HCT116 (cell line): ENCODE data around the gene OBSCN. TPM values are rescaled to one million over a fixed set of nuclear protein-coding genes. Genes with fewer than 3 reads are reported as not detected.

Experiments used
- ATAC-seq: fragments of 200-7000 bp; cut with Tn5 transposase; 2 replicates; pipeline ENCODE4 v1.9.1; 2020; ENCODE audit warnings: mild to moderate bottlenecking, moderate library complexity
- BruUV-seq: library from RNA; stranded (reverse); fragments of 400-500 nt; replicated peaks from 2 replicates; lab custom pipeline; 2021; lab: Mats Ljungman, UMichigan
- CTCF ChIA-PET: fragments of 300-600 bp; sonication (Branson Sonifier 250); formaldehyde crosslinking; loops from one replicate; lab custom pipeline; 2021; ENCODE audit warnings: antibody characterized with exemption; lab: Charles Lee
- POLR2A ChIA-PET: fragments of 300-600, 350-600 bp; sonication (Branson Sonifier 250); formaldehyde crosslinking; loops from one replicate; lab custom pipeline; 2021; ENCODE audit warnings: antibody characterized with exemption; lab: Charles Lee
- RAD21 ChIA-PET, 2 experiments: fragments of 300-600 bp; sonication (Branson Sonifier 250); formaldehyde crosslinking; loops; one replicate each; lab custom pipeline; 2023; ENCODE audit warnings: low total read pairs in 2 of 2; ENCODE audit not compliant: uncharacterized antibody in 2 of 2, unreplicated experiment in 2 of 2, low non-redundant PET in 1 of 2; lab: Charles Lee
- DNase-seq: peaks from one replicate; pipeline ENCODE4 v3.0.0-alpha.2; 2010; ENCODE audit warnings: low read depth, low spot score
- H2AFZ ChIP-seq: fragments of 200-600 bp; shearing (Covaris generic), sonication (generic); 2 replicates; pipeline ENCODE4 v1.6.1; 2017; ENCODE audit warnings: low read depth, mixed run types, mixed read lengths, antibody characterized with exemption, low read length; ENCODE audit not compliant: poor library complexity, severe bottlenecking
- H3K27ac ChIP-seq: 2 replicates; pipeline ENCODE4 v1.5.1; 2012; ENCODE audit warnings: low read depth, low read length
- H3K27me3 ChIP-seq: fragments of 200-600 bp; sonication (generic); 2 replicates; pipeline ENCODE4 v1.6.1; 2016; ENCODE audit warnings: mixed run types, low read length, mixed read lengths; ENCODE audit not compliant: insufficient read depth
- H3K36me3 ChIP-seq, 2 experiments: fragments of 200-500 bp in 1 of 2; fragments of 200-600 bp in 1 of 2; sonication (Bioruptor generic) in 1 of 2; sonication (generic) in 1 of 2; 2 replicates each; pipeline versions ENCODE4 v1.5.1 to v1.6.1; 2014 to 2016; ENCODE audit warnings: low read length in 2 of 2, inconsistent platforms in 1 of 2, mixed read lengths in 1 of 2, mixed run types in 1 of 2; ENCODE audit not compliant: insufficient read depth in 2 of 2, control insufficient read depth in 1 of 2
- H3K4me1 ChIP-seq, 2 experiments: fragments of 200-600 bp in 1 of 2; sonication (generic) in 1 of 2; 2 replicates each; pipeline versions ENCODE4 v1.5.1 to v1.6.1; 2012 to 2017; ENCODE audit warnings: low read length in 2 of 2, inconsistent platforms in 1 of 2, mild to moderate bottlenecking in 1 of 2, mixed read lengths in 1 of 2, mixed run types in 1 of 2, moderate library complexity in 1 of 2; ENCODE audit not compliant: insufficient read depth in 2 of 2, control insufficient read depth in 1 of 2
- H3K4me2 ChIP-seq: fragments of 200-600 bp; sonication (generic); 2 replicates; pipeline ENCODE4 v1.6.1; 2017; ENCODE audit warnings: mixed run types, low read length, mixed read lengths
- H3K4me3 ChIP-seq, 2 experiments: fragments of 200-600 bp in 1 of 2; sonication (generic) in 1 of 2; replicated peaks in 1 of 2; 2 replicates each; pipeline ENCODE4 v1.5.1; 2011 to 2016; ENCODE audit warnings: low read length in 2 of 2, control low read depth in 1 of 2, low read depth in 1 of 2, mild to moderate bottlenecking in 1 of 2, mixed read lengths in 1 of 2, mixed run types in 1 of 2
- H3K79me2 ChIP-seq: fragments of 200-600 bp; sonication (generic); 2 replicates; pipeline ENCODE4 v1.6.1; 2017; ENCODE audit warnings: mild to moderate bottlenecking, mixed run types, low read length, moderate library complexity, mixed read lengths; ENCODE audit not compliant: insufficient read depth
- H3K9ac ChIP-seq: fragments of 200-600 bp; sonication (generic); 2 replicates; pipeline ENCODE4 v1.6.1; 2016; ENCODE audit warnings: low read length, mixed read lengths
- H3K9me2 ChIP-seq: fragments of 200-600 bp; sonication (generic), shearing (Covaris generic); 2 replicates; pipeline ENCODE4 v1.6.1; 2017; ENCODE audit warnings: mixed run types, mild to moderate bottlenecking, moderate library complexity; ENCODE audit not compliant: insufficient read depth
- H3K9me3 ChIP-seq, 2 experiments: fragments of 200-500 bp in 1 of 2; fragments of 200-600 bp in 1 of 2; sonication (Bioruptor generic) in 1 of 2; sonication (generic) in 1 of 2; 2 replicates each; pipeline ENCODE4 v1.6.1; 2014 to 2017; ENCODE audit warnings: low read length in 2 of 2, mixed read lengths in 2 of 2, inconsistent platforms in 1 of 2, low read depth in 1 of 2, mild to moderate bottlenecking in 1 of 2, mixed run types in 1 of 2, moderate library complexity in 1 of 2; ENCODE audit not compliant: control insufficient read depth in 1 of 2, insufficient read depth in 1 of 2
- H4K20me1 ChIP-seq: fragments of 200-600 bp; sonication (generic), shearing (Covaris generic); 2 replicates; pipeline ENCODE4 v1.6.1; 2017; ENCODE audit warnings: mixed run types, mild to moderate bottlenecking, moderate library complexity; ENCODE audit not compliant: insufficient read depth
- CBX3 ChIP-seq: IDR thresholded peaks from 2 replicates; pipeline ENCODE4 v1.6.1; 2012; ENCODE audit warnings: low read depth
- CEBPB ChIP-seq: IDR thresholded peaks from 2 replicates; pipeline ENCODE4 v1.6.1; 2012; ENCODE audit warnings: low read depth
- EGR1 ChIP-seq: IDR thresholded peaks from 2 replicates; pipeline ENCODE4 v1.6.1; 2012; ENCODE audit warnings: low read depth
- ELF1 ChIP-seq: IDR thresholded peaks from 2 replicates; pipeline ENCODE4 v1.6.1; 2012; ENCODE audit warnings: low read depth, borderline replicate concordance
- EZH2 ChIP-seq: fragments of 200-600 bp; sonication (generic); IDR thresholded peaks from 2 replicates; pipeline ENCODE4 v1.6.1; 2017; ENCODE audit warnings: antibody characterized with exemption, mixed run types
- EZH2phosphoT487 ChIP-seq: fragments of 200-600 bp; IDR thresholded peaks from 2 replicates; pipeline ENCODE4 v1.6.1; 2018; ENCODE audit warnings: antibody characterized with exemption, borderline replicate concordance
- FOSL1 ChIP-seq: IDR thresholded peaks from 2 replicates; pipeline ENCODE4 v1.6.1; 2012; ENCODE audit warnings: low read depth
- JUND ChIP-seq: IDR thresholded peaks from 2 replicates; pipeline ENCODE4 v1.6.1; 2012
- POLR2A ChIP-seq: IDR thresholded peaks from 2 replicates; pipeline ENCODE4 v1.7.0; 2011; ENCODE audit warnings: borderline replicate concordance; ENCODE audit not compliant: insufficient read depth, insufficient read length; ENCODE audit errors: extremely low read depth
- SIN3A ChIP-seq: IDR thresholded peaks from 2 replicates; pipeline ENCODE4 v1.6.1; 2012; ENCODE audit warnings: low read depth
- SRF ChIP-seq: IDR thresholded peaks from 2 replicates; pipeline ENCODE4 v1.6.1; 2012; ENCODE audit warnings: low read depth
- TCF7L2 ChIP-seq: IDR thresholded peaks from 2 replicates; pipeline ENCODE4 v1.7.0; 2011; ENCODE audit warnings: borderline replicate concordance, inconsistent platforms; ENCODE audit not compliant: insufficient read depth, insufficient read length; ENCODE audit errors: extremely low read depth
- intact Hi-C: fragments of 100-400 bp; cut with micrococcal nuclease; formaldehyde crosslinking; loops from 2 replicates; pipeline ENCODE4 v1.10.0; 2022
- total RNA-seq: library from RNA; stranded (reverse); gene quantifications from one replicate; pipeline ENCODE4 v1.2.1, GENCODE V29; 2021; ENCODE audit not compliant: unreplicated experiment
- TF ChIP-seq, protein P1 (sequence below), 3 experiments: fragments of 200-600 bp in 1 of 3; sonication (generic) in 1 of 3; IDR thresholded peaks in 2 of 3; conservative IDR thresholded peaks in 1 of 3; 2 replicates each; pipeline ENCODE4 v1.5.1; 2012 to 2017; ENCODE audit warnings: low read depth in 2 of 3, low read length in 2 of 3, antibody characterized with exemption in 1 of 3, borderline replicate concordance in 1 of 3, control low read depth in 1 of 3, mild to moderate bottlenecking in 1 of 3, mixed read lengths in 1 of 3, mixed run types in 1 of 3, moderate library complexity in 1 of 3; ENCODE audit not compliant: insufficient read depth in 1 of 3
- TF ChIP-seq, protein P2 (sequence below): IDR thresholded peaks from 2 replicates; pipeline ENCODE4 v1.6.1; 2011; ENCODE audit warnings: mild to moderate bottlenecking, low read length, moderate library complexity; ENCODE audit not compliant: insufficient replicate concordance; ENCODE audit errors: extremely low read depth
- TF ChIP-seq, protein P3 (sequence below): IDR thresholded peaks from 2 replicates; pipeline ENCODE4 v1.6.1; 2012

Gene OBSCN
- total RNA-seq, 1 experiment from 2014 or later = 16.6 TPM

DNA sequence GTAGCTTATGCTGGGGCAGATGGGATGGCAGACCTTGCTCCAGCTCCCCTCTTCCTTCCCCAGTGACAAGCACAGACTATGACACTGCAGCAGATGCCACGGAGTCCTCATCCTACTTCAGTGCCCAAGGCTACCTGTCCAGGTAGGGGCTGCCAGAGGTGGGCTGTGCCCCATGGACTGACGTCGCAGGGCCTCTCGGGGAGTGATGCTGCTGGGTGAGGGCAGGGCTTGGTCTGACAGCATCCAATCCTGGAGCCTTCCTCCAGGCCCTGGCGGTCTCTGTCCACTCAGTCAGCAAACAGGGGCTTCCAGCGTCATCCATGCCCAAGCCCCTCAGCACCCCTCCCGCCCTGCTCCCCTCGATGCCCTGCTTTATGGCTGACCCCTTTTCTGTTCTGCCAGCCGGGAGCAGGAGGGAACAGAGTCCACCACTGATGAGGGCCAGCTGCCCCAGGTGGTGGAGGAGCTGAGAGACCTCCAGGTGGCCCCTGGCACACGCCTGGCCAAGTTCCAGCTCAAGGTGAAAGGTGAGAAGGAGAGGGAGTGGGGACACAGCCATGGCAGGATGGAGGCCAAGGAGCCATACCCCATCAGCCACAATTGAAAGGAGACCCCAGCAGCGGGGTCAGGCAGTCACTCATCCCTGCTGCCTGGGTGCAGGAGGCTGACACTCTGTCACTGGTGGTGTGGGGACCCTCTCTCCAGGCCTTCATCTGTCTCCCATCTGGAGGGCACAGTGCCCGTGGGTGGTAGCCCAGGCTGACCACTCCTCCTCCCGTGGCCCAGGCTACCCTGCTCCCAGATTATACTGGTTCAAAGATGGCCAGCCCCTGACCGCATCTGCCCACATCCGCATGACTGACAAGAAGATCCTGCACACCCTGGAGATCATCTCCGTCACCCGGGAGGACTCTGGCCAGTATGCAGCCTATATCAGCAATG, 125.2 kb downstream of the OBSCN start:
- POLR2A ChIA-PET = no interaction called here
- Histone ChIP-seq H3K36me3 (no peaks in the 10 kb centered on the region), H3K4me1 (no peaks in the 10 kb centered on the region), H3K9me2 (no peaks in the 10 kb centered on the region), H3K4me3 (no peak overlapping the region), H3K27ac (no peak overlapping the region), H3K79me2 (no peaks in the 10 kb centered on the region), H3K9ac (no peak overlapping the region), H3K27me3 (no peaks in the 10 kb centered on the region), H3K9me3 (no peaks in the 10 kb centered on the region), H4K20me1 (no peaks in the 10 kb centered on the region), H3K4me2 (no peak overlapping the region), H2AFZ (no peak overlapping the region)
- CTCF ChIA-PET = no interaction called here
- DNase-seq (no peak), ATAC-seq (0 out of 2 replicates have a peak, but pooled peaks have one; percentile 14)
- TF ChIP-seq ELF1 (no peak), EZH2phosphoT487 (no peak), TCF7L2 (no peak), JUND (no peak), SRF (no peak)
- intact Hi-C loops = no loop called here
- no TSS peak for BruUV-seq
- RAD21 ChIA-PET = no interaction called here

DNA sequence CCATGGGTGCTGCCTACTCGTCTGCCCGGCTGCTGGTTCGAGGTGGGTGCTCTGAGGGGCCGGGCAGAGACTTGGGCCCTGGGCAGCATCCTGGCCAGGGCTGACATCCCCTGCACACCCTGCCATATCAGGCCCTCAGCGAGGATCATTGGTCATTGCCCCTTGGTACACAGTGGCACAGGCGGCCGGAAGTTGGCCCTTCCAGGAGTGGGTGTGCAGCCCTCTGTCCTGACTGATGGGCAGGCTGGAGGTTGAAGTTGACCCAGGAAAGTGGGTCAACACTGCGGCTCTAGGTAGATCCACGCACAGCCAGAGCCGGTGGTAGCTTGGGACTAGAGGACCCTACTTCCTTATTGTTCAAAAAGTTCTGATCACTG, 125.9 kb downstream of the OBSCN start:
- no peak overlapping the region for H3K27ac ChIP-seq
- H3K4me2 ChIP-seq = no peak overlapping the region
- no peaks in the 10 kb centered on the region for H3K9me2 ChIP-seq
- intact Hi-C loops = no loop called here
- ATAC-seq (no peak), DNase-seq (no peak)
- CTCF ChIA-PET = no interaction called here
- POLR2A ChIA-PET = no interaction called here
- H2AFZ ChIP-seq = no peak overlapping the region
- RAD21 ChIA-PET = no interaction called here
- BruUV-seq = no TSS peak
- H3K9ac ChIP-seq = no peak overlapping the region
- no peaks in the 10 kb centered on the region for H4K20me1 ChIP-seq
- H3K4me1 ChIP-seq = no peaks in the 10 kb centered on the region
- no peaks in the 10 kb centered on the region for H3K79me2 ChIP-seq
- no peaks in the 10 kb centered on the region for H3K27me3 ChIP-seq
- no peak overlapping the region for H3K4me3 ChIP-seq
- H3K36me3 ChIP-seq = no peaks in the 10 kb centered on the region; a peak in 1 of 4 replicates
- no peaks in the 10 kb centered on the region for H3K9me3 ChIP-seq
- TF ChIP-seq CBX3 (no peak), JUND (no peak), CEBPB (no peak), POLR2A (no peak), EZH2phosphoT487 (no peak), EZH2 (no peak), SRF (no peak), FOSL1 (no peak), EGR1 (no peak), SIN3A (no peak)
- TF ChIP-seq, protein P1, sequence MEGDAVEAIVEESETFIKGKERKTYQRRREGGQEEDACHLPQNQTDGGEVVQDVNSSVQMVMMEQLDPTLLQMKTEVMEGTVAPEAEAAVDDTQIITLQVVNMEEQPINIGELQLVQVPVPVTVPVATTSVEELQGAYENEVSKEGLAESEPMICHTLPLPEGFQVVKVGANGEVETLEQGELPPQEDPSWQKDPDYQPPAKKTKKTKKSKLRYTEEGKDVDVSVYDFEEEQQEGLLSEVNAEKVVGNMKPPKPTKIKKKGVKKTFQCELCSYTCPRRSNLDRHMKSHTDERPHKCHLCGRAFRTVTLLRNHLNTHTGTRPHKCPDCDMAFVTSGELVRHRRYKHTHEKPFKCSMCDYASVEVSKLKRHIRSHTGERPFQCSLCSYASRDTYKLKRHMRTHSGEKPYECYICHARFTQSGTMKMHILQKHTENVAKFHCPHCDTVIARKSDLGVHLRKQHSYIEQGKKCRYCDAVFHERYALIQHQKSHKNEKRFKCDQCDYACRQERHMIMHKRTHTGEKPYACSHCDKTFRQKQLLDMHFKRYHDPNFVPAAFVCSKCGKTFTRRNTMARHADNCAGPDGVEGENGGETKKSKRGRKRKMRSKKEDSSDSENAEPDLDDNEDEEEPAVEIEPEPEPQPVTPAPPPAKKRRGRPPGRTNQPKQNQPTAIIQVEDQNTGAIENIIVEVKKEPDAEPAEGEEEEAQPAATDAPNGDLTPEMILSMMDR (IDR thresholded peaks at IDR 0.05 in 2 of 3, conservative IDR thresholded peaks at IDR 0.05 in 1 of 3; ENCODE audit: borderline replicate concordance in 1 of 3, insufficient read depth in 1 of 3, low read depth in 2 of 3, low read length in 2 of 3) = no peak
- TF ChIP-seq, protein P2, sequence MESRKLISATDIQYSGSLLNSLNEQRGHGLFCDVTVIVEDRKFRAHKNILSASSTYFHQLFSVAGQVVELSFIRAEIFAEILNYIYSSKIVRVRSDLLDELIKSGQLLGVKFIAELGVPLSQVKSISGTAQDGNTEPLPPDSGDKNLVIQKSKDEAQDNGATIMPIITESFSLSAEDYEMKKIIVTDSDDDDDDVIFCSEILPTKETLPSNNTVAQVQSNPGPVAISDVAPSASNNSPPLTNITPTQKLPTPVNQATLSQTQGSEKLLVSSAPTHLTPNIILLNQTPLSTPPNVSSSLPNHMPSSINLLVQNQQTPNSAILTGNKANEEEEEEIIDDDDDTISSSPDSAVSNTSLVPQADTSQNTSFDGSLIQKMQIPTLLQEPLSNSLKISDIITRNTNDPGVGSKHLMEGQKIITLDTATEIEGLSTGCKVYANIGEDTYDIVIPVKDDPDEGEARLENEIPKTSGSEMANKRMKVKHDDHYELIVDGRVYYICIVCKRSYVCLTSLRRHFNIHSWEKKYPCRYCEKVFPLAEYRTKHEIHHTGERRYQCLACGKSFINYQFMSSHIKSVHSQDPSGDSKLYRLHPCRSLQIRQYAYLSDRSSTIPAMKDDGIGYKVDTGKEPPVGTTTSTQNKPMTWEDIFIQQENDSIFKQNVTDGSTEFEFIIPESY = no peak
- TF ChIP-seq, protein P3, sequence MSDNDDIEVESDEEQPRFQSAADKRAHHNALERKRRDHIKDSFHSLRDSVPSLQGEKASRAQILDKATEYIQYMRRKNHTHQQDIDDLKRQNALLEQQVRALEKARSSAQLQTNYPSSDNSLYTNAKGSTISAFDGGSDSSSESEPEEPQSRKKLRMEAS = no peak
